ENCODE measurements around the gene HSF2. TPM values are rescaled to one million over a fixed set of nuclear protein-coding genes. Genes with fewer than 3 reads are reported as not detected.

HSF2 gene
- total RNA-seq, 4 donors from 2014 or later: 21.1 to 37.1 (median 30.7) TPM

- TF ChIP-seq CTCF (IDR thresholded peaks at IDR 0.05) (no peak), POLR2AphosphoS5 (IDR thresholded peaks at IDR 0.05) (no peak), POLR2A (IDR thresholded peaks at IDR 0.05) (no peak), EP300 (IDR thresholded peaks at IDR 0.05) (no peak)
- WGBS, 2 donors (ENCODE audit: low coverage in 1 of 2): 60 to 73% methylated on average over 6 of the region's 6 CpGs
Measured at GRCh38 chr6:122408702-122409458, 9.4 kb downstream of the HSF2 start.

GRCh38 chr6:122412001-122412400 is 12.5 kb downstream of the HSF2 start:
- Histone ChIP-seq H3K27me3 (no peaks in the 10 kb centered on the region), H3K9me3 (no peaks in the 10 kb centered on the region), H3K4me3 (no peak overlapping the region), H3K36me3 (peaks cover 0 to 35% of the 10 kb centered on the region in 2 donors), H3K27ac (no peak overlapping the region), H3K4me1 (peaks cover 0 to 15% (median 0%) of the 10 kb centered on the region in 3 donors)
- no peak for TF ChIP-seq POLR2A (IDR thresholded peaks at IDR 0.05)
- TF ChIP-seq EP300 (IDR thresholded peaks at IDR 0.05): no peak
- TF ChIP-seq CTCF (IDR thresholded peaks at IDR 0.05): no peak
- TF ChIP-seq POLR2AphosphoS5 (IDR thresholded peaks at IDR 0.05): no peak
- no peak for ATAC-seq

More at GRCh38 chr6:122408702-122409458, 9.4 kb downstream of the HSF2 start:
- H3K27ac ChIP-seq: no peak overlapping the region
- no peaks in the 10 kb centered on the region for H3K9me3 ChIP-seq
- ATAC-seq: no peak
- H3K4me1 ChIP-seq: peaks cover 0 to 34% (median 0%) of the 10 kb centered on the region in 3 donors
- no peak overlapping the region for H3K4me3 ChIP-seq
- peaks cover 0 to 17% of the 10 kb centered on the region in 2 donors for H3K36me3 ChIP-seq
- no peaks in the 10 kb centered on the region for H3K27me3 ChIP-seq

- Histone ChIP-seq H3K4me1 (no peaks in the 10 kb centered on the region), H3K27ac (no peak overlapping the region), H3K36me3 (peaks cover 0 to 75% of the 10 kb centered on the region in 2 donors), H3K4me3 (no peak overlapping the region), H3K27me3 (no peaks in the 10 kb centered on the region), H3K9me3 (no peaks in the 10 kb centered on the region)
- WGBS, 2 donors (ENCODE audit: low coverage in 1 of 2): 86 to 92% methylated on average over 1 of the region's 1 CpG
- no peak for ATAC-seq
- no peak for TF ChIP-seq POLR2AphosphoS5 (IDR thresholded peaks at IDR 0.05)
- TF ChIP-seq POLR2A (IDR thresholded peaks at IDR 0.05): no peak
- no peak for TF ChIP-seq EP300 (IDR thresholded peaks at IDR 0.05)
- TF ChIP-seq CTCF (IDR thresholded peaks at IDR 0.05): no peak
Measured at GRCh38 chr6:122416825-122417224, 17.4 kb downstream of the HSF2 start.

- Histone ChIP-seq H3K9me3 (no peaks in the 10 kb centered on the region), H3K27ac (no peak overlapping the region), H3K4me1 (no peaks in the 10 kb centered on the region), H3K27me3 (no peaks in the 10 kb centered on the region), H3K4me3 (no peak overlapping the region), H3K36me3 (peaks cover 0 to 89% of the 10 kb centered on the region in 2 donors)
- no peak for ATAC-seq
- WGBS, 2 donors (ENCODE audit: low coverage in 1 of 2): 87 to 95% methylated on average over 2 of the region's 2 CpGs
- TF ChIP-seq EP300 (IDR thresholded peaks at IDR 0.05): no peak
- no peak for TF ChIP-seq POLR2A (IDR thresholded peaks at IDR 0.05)
- no peak for TF ChIP-seq POLR2AphosphoS5 (IDR thresholded peaks at IDR 0.05)
- TF ChIP-seq CTCF (IDR thresholded peaks at IDR 0.05): no peak
Measured at GRCh38 chr6:122422003-122422402, 22.6 kb downstream of the HSF2 start.

Measured in gastroesophageal sphincter (tissue), 4 donors.